ENCODE results near the gene SPIRE2. TPM values are rescaled to one million over a fixed set of nuclear protein-coding genes. Genes with fewer than 3 reads are reported as not detected.
A peak's percentile ranks its signal among the peaks of the same experiment; 100 is the strongest.
"Not testable (repeated sequence)": the region's sequence is repeated elsewhere in the genome, so short reads cannot be mapped to it uniquely, and the experiment has no call there.

Gene SPIRE2
- total RNA-seq, 8 experiments from 2014 or later: 3.7 to 21.5 (median 14.0) TPM

GRCh38 chr16:89869911-89870310, 41.6 kb downstream of the SPIRE2 start:
- in situ Hi-C loops (cut with MboI; ENCODE audit: low pct_unique_long_range_greater_than_20kb in 2 of 9, low sequenced_read_pairs in 9 of 9, unreplicated experiment in 9 of 9): loop anchor here in 1 of 9 experiments (10.0 kb wide), 1 partner anchor 115 kb away; no protein-coding TSS in a partner anchor
- H3K4me1 ChIP-seq (replicated peaks in 1 of 2): peaks cover 8 to 11% of the 10 kb centered on the region in 2 donors
- H3K27ac ChIP-seq: no peak overlapping the region
- WGBS, 10 experiments: 90 to 100% (median 96%) methylated on average over 2 to 5 of the region's 12 CpGs; no CpG with 5 or more reads in 7 of the 10 experiments
- no peak overlapping the region for H3K4me3 ChIP-seq
- ATAC-seq (replicated peaks in 6 of 8): no peak

- peaks cover 11 to 13% of the 10 kb centered on the region in 2 donors for H3K4me1 ChIP-seq (replicated peaks in 1 of 2)
- no peak for ATAC-seq (replicated peaks in 6 of 8)
- in situ Hi-C loops (cut with MboI; ENCODE audit: low pct_unique_long_range_greater_than_20kb in 2 of 9, low sequenced_read_pairs in 9 of 9, unreplicated experiment in 9 of 9): no loop called here
- 92 to 100% (median 100%) methylated on average over 1 to 2 of the region's 6 CpGs; no CpG with 5 or more reads in 7 of the 10 experiments for WGBS, 10 experiments
- no peak overlapping the region for H3K4me3 ChIP-seq
- H3K27ac ChIP-seq: no peak overlapping the region
These were observed 42.2 kb downstream of the SPIRE2 start for GRCh38 chr16:89870440-89870839.

GRCh38 chr16:89871895-89872294, 43.6 kb downstream of the SPIRE2 start:
- H3K4me1 ChIP-seq (replicated peaks in 1 of 2): peaks cover 11 to 13% of the 10 kb centered on the region in 2 donors
- no peak overlapping the region for H3K27ac ChIP-seq
- H3K4me3 ChIP-seq: no peak overlapping the region
- in situ Hi-C loops (cut with MboI; ENCODE audit: low pct_unique_long_range_greater_than_20kb in 2 of 9, low sequenced_read_pairs in 9 of 9, unreplicated experiment in 9 of 9): no loop called here
- no peak for ATAC-seq (replicated peaks in 6 of 8)
- WGBS, 10 experiments: 87 to 100% (median 97%) methylated on average over 2 to 8 of the region's 9 CpGs; no CpG with 5 or more reads in 6 of the 10 experiments

- peaks cover 11 to 13% of the 10 kb centered on the region in 2 donors for H3K4me1 ChIP-seq (replicated peaks in 1 of 2)
- peak; percentile 36 to 77 (median 67) for ATAC-seq (replicated peaks in 6 of 8)
- 0% methylated on average over 3 to 6 of the region's 104 CpGs; no CpG with 5 or more reads in 8 of the 10 experiments for WGBS, 10 experiments
- peak within 1 kb of the TSS; percentile 99 for H3K27ac ChIP-seq
- in situ Hi-C loops (cut with MboI; ENCODE audit: low pct_unique_long_range_greater_than_20kb in 2 of 9, low sequenced_read_pairs in 9 of 9, unreplicated experiment in 9 of 9): no loop called here
- peak within 1 kb of the TSS; percentile 85 to 99 (median 92) for H3K4me3 ChIP-seq
These were observed 45.1 kb downstream of the SPIRE2 start, which contains the start of gene TCF25 for GRCh38 chr16:89873109-89873971. TSS of gene TCF25 (plus strand) at chr16:89873592. CDS start at chr16:89873668, 76 bp downstream.

- in situ Hi-C loops (cut with MboI; ENCODE audit: low pct_unique_long_range_greater_than_20kb in 2 of 9, low sequenced_read_pairs in 9 of 9, unreplicated experiment in 9 of 9): no loop called here
- 0 to 80% (median 33%) methylated on average over 1 to 6 of the region's 61 CpGs; no CpG with 5 or more reads in 2 of the 10 experiments for WGBS, 10 experiments
- Histone ChIP-seq H3K4me1 (replicated peaks in 1 of 2) (peaks cover 11 to 13% of the 10 kb centered on the region in 2 donors), H3K27ac (peak overlapping the region; percentile 99), H3K4me3 (peak overlapping the region; percentile 85 to 99 (median 92))
- ATAC-seq (replicated peaks in 6 of 8): peak; percentile 72 to 88 (median 84)
These were observed 45.9 kb downstream of the SPIRE2 start for GRCh38 chr16:89873972-89874689.

- H3K4me1 ChIP-seq (replicated peaks in 1 of 2); in situ Hi-C loops (cut with MboI; ENCODE audit: low pct_unique_long_range_greater_than_20kb in 2 of 9, low sequenced_read_pairs in 9 of 9, unreplicated experiment in 9 of 9); H3K4me3 ChIP-seq; H3K27ac ChIP-seq; ATAC-seq (replicated peaks in 6 of 8): not testable (repeated sequence)
- 83 to 100% (median 98%) methylated on average over 5 to 8 of the region's 28 CpGs; no CpG with 5 or more reads in 6 of the 10 experiments for WGBS, 10 experiments
These were observed 50.8 kb downstream of the SPIRE2 start for GRCh38 chr16:89879123-89879522.

GRCh38 chr16:89880477-89881367, 52.4 kb downstream of the SPIRE2 start:
- Histone ChIP-seq H3K4me3 (no peak overlapping the region), H3K4me1 (replicated peaks in 1 of 2) (no peaks in the 10 kb centered on the region), H3K27ac (no peak overlapping the region)
- ATAC-seq (replicated peaks in 6 of 8): no peak
- in situ Hi-C loops (cut with MboI; ENCODE audit: low pct_unique_long_range_greater_than_20kb in 2 of 9, low sequenced_read_pairs in 9 of 9, unreplicated experiment in 9 of 9): no loop called here
- WGBS, 10 experiments: 80 to 100% (median 90%) methylated on average over 1 to 9 of the region's 18 CpGs; no CpG with 5 or more reads in 1 of the 10 experiments

- 50 to 100% (median 91%) methylated on average over 1 to 5 of the region's 6 CpGs; no CpG with 5 or more reads in 4 of the 10 experiments for WGBS, 10 experiments
- ATAC-seq (replicated peaks in 6 of 8): no peak
- no peak overlapping the region for H3K27ac ChIP-seq
- no peak overlapping the region for H3K4me3 ChIP-seq
- H3K4me1 ChIP-seq (replicated peaks in 1 of 2): no peaks in the 10 kb centered on the region
- in situ Hi-C loops (cut with MboI; ENCODE audit: low pct_unique_long_range_greater_than_20kb in 2 of 9, low sequenced_read_pairs in 9 of 9, unreplicated experiment in 9 of 9): no loop called here
These were observed 53.1 kb downstream of the SPIRE2 start for GRCh38 chr16:89881368-89881730.

GRCh38 chr16:89883346-89884040, 55.2 kb downstream of the SPIRE2 start:
- Histone ChIP-seq H3K27ac (no peak overlapping the region), H3K4me1 (replicated peaks in 1 of 2) (no peaks in the 10 kb centered on the region), H3K4me3 (no peak overlapping the region)
- WGBS, 10 experiments: 83 to 100% (median 97%) methylated on average over 1 to 17 of the region's 28 CpGs; no CpG with 5 or more reads in 5 of the 10 experiments
- in situ Hi-C loops (cut with MboI; ENCODE audit: low pct_unique_long_range_greater_than_20kb in 2 of 9, low sequenced_read_pairs in 9 of 9, unreplicated experiment in 9 of 9): no loop called here
- no peak for ATAC-seq (replicated peaks in 6 of 8)

- no peak for ATAC-seq (replicated peaks in 6 of 8)
- Histone ChIP-seq H3K4me3 (no peak overlapping the region), H3K4me1 (replicated peaks in 1 of 2) (no peaks in the 10 kb centered on the region), H3K27ac (no peak overlapping the region)
- in situ Hi-C loops (cut with MboI; ENCODE audit: low pct_unique_long_range_greater_than_20kb in 2 of 9, low sequenced_read_pairs in 9 of 9, unreplicated experiment in 9 of 9): no loop called here
- 90 to 100% (median 100%) methylated on average over 1 to 2 of the region's 8 CpGs; no CpG with 5 or more reads in 3 of the 10 experiments for WGBS, 10 experiments
These were observed 55.8 kb downstream of the SPIRE2 start for GRCh38 chr16:89884041-89884421.

- Histone ChIP-seq H3K4me1 (replicated peaks in 1 of 2) (no peaks in the 10 kb centered on the region), H3K4me3 (no peak overlapping the region), H3K27ac (no peak overlapping the region)
- 98 to 100% (median 100%) methylated on average over 1 to 10 of the region's 14 CpGs; no CpG with 5 or more reads in 4 of the 10 experiments for WGBS, 10 experiments
- ATAC-seq (replicated peaks in 6 of 8): no peak
- in situ Hi-C loops (cut with MboI; ENCODE audit: low pct_unique_long_range_greater_than_20kb in 2 of 9, low sequenced_read_pairs in 9 of 9, unreplicated experiment in 9 of 9): no loop called here
These were observed 59.0 kb downstream of the SPIRE2 start for GRCh38 chr16:89887243-89887642.

- Histone ChIP-seq H3K4me1 (replicated peaks in 1 of 2) (no peaks in the 10 kb centered on the region), H3K27ac (no peak overlapping the region), H3K4me3 (no peak overlapping the region)
- WGBS, 10 experiments: 9 to 100% (median 89%) methylated on average over 1 to 8 of the region's 9 CpGs; no CpG with 5 or more reads in 2 of the 10 experiments
- in situ Hi-C loops (cut with MboI; ENCODE audit: low pct_unique_long_range_greater_than_20kb in 2 of 9, low sequenced_read_pairs in 9 of 9, unreplicated experiment in 9 of 9): no loop called here
- ATAC-seq (replicated peaks in 6 of 8): no peak
These were observed 61.9 kb downstream of the SPIRE2 start for GRCh38 chr16:89890200-89890599.
